Caco-2 (cell line): Measurements from ENCODE around the gene CTNNB1. TPM values are rescaled to one million over a fixed set of nuclear protein-coding genes. Genes with fewer than 3 reads are reported as not detected.

Experiments used
- BruUV-seq: library from RNA; stranded (reverse); fragments of 400-500 nt; replicated peaks from 2 replicates; lab custom pipeline; 2021; lab: Mats Ljungman, UMichigan
- CTCF ChIA-PET: fragments of 300-600 bp; sonication (Branson Sonifier 250); formaldehyde crosslinking; loops from one replicate; lab custom pipeline; 2022; ENCODE audit warnings: antibody characterized with exemption; lab: Charles Lee
- POLR2A ChIA-PET: fragments of 300-600 bp; sonication (Branson Sonifier 250); formaldehyde crosslinking; loops from one replicate; lab custom pipeline; 2022; ENCODE audit warnings: antibody characterized with exemption; lab: Charles Lee
- DNase-seq, 2 experiments: peaks; one replicate each; pipeline versions ENCODE4 v3.0.0 to v3.0.0-alpha.2; 2020 to 2022
- H3K27me3 ChIP-seq: replicated peaks from 2 replicates; pipeline ENCODE4 v1.6.0; 2011; ENCODE audit warnings: low read length; ENCODE audit not compliant: control insufficient read depth, insufficient read depth
- H3K36me3 ChIP-seq: 2 replicates; pipeline ENCODE4 v1.5.1; 2011; ENCODE audit warnings: low read length; ENCODE audit not compliant: control insufficient read depth, insufficient read depth
- H3K4me1 ChIP-seq: fragments of 250-450 bp; sonication (Bioruptor Pico); 2 replicates; pipeline ENCODE4 v1.5.1; 2020; ENCODE audit warnings: mild to moderate bottlenecking
- H3K4me3 ChIP-seq: 2 replicates; pipeline ENCODE4 v1.5.1; 2011; ENCODE audit warnings: low read depth, mild to moderate bottlenecking, control low read depth, low read length
- H3K9me3 ChIP-seq: fragments of 250-450 bp; sonication (Bioruptor Pico); 2 replicates; pipeline ENCODE4 v1.5.1; 2020; ENCODE audit warnings: mild to moderate bottlenecking, moderate library complexity
- H3K27ac Mint-ChIP-seq: one replicate; pipeline ENCODE4 v1.8.0; 2022; ENCODE audit warnings: mixed read lengths; ENCODE audit not compliant: unreplicated experiment
- H3K27me3 Mint-ChIP-seq: one replicate; pipeline ENCODE4 v1.8.0; 2022; ENCODE audit warnings: mixed read lengths; ENCODE audit not compliant: insufficient read depth, unreplicated experiment
- H3K36me3 Mint-ChIP-seq: one replicate; pipeline ENCODE4 v1.8.0; 2022; ENCODE audit warnings: mild to moderate bottlenecking, mixed read lengths; ENCODE audit not compliant: insufficient read depth, unreplicated experiment
- H3K4me1 Mint-ChIP-seq: one replicate; pipeline ENCODE4 v1.8.0; 2022; ENCODE audit warnings: low read depth, mixed read lengths; ENCODE audit not compliant: unreplicated experiment
- H3K4me3 Mint-ChIP-seq: one replicate; pipeline ENCODE4 v1.8.0; 2022; ENCODE audit warnings: mild to moderate bottlenecking, moderate library complexity, mixed read lengths; ENCODE audit not compliant: unreplicated experiment
- H3K9me3 Mint-ChIP-seq: one replicate; pipeline ENCODE4 v1.8.0; 2022; ENCODE audit warnings: mixed read lengths; ENCODE audit not compliant: unreplicated experiment
- intact Hi-C: fragments of 100-400 bp; cut with micrococcal nuclease; formaldehyde crosslinking; loops from one replicate; pipeline ENCODE4 v1.10.0; 2022; ENCODE audit not compliant: unreplicated experiment
- total RNA-seq: library from RNA; stranded (reverse); gene quantifications from 2 replicates; pipeline ENCODE4 v1.2.3, GENCODE V29; 2022
- TF ChIP-seq, protein P1 (sequence below), 2 experiments: fragments of 200-600 bp in 1 of 2; IDR thresholded peaks; 1 replicate in 1 of 2; 2 replicates in 1 of 2; pipeline versions ENCODE4 v1.5.1 to v1.8.0; 2011 to 2022; ENCODE audit warnings: antibody characterized with exemption in 1 of 2, control low read depth in 1 of 2, inconsistent platforms in 1 of 2, low read depth in 1 of 2, low read length in 1 of 2, mild to moderate bottlenecking in 1 of 2, moderate library complexity in 1 of 2; ENCODE audit not compliant: insufficient read depth in 1 of 2, severe bottlenecking in 1 of 2, unreplicated experiment in 1 of 2

Gene CTNNB1
- total RNA-seq, 1 experiment from 2014 or later = 206 TPM

DNA sequence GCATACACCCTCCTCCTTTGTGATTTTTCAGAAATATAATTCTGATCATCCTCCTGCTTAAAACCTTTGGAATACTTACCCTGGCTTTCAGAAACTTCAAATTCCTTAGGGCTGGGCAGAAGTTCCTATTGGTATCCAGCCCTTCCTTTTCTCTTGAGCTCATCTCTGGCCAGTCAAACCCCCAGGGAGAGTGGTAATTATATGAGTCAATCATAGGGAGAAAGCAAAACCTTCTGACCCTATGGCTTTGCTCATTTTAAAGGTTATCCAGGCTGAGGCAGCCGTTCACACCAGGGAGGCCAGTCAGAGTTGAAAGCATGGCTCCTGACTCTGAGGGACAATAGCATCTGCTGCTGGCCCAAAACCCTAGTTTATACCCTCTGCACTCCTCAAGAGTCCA, 23.9 kb upstream of the CTNNB1 start:
- intact Hi-C loops = no loop called here
- ChIA-PET CTCF (no interaction called here), POLR2A (interaction anchor here (2.6 kb wide), 1 partner anchor 23 kb away, joined by 13 read pairs; the partner anchor contains the start of gene CTNNB1)
- no TSS peak for BruUV-seq
- H3K4me1 ChIP-seq = peaks cover 43% of the 10 kb centered on the region
- no peaks in the 10 kb centered on the region for H3K36me3 ChIP-seq
- no peaks in the 10 kb centered on the region for H3K27me3 Mint-ChIP-seq
- peaks cover 42% of the 10 kb centered on the region for H3K4me1 Mint-ChIP-seq
- H3K9me3 ChIP-seq = no peaks in the 10 kb centered on the region
- no peak overlapping the region for H3K4me3 Mint-ChIP-seq
- no peak overlapping the region for H3K27ac Mint-ChIP-seq
- TF ChIP-seq, protein P1, sequence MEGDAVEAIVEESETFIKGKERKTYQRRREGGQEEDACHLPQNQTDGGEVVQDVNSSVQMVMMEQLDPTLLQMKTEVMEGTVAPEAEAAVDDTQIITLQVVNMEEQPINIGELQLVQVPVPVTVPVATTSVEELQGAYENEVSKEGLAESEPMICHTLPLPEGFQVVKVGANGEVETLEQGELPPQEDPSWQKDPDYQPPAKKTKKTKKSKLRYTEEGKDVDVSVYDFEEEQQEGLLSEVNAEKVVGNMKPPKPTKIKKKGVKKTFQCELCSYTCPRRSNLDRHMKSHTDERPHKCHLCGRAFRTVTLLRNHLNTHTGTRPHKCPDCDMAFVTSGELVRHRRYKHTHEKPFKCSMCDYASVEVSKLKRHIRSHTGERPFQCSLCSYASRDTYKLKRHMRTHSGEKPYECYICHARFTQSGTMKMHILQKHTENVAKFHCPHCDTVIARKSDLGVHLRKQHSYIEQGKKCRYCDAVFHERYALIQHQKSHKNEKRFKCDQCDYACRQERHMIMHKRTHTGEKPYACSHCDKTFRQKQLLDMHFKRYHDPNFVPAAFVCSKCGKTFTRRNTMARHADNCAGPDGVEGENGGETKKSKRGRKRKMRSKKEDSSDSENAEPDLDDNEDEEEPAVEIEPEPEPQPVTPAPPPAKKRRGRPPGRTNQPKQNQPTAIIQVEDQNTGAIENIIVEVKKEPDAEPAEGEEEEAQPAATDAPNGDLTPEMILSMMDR (IDR thresholded peaks at IDR 0.05; ENCODE audit: insufficient read depth in 1 of 2, low read depth in 1 of 2, low read length in 1 of 2, severe bottlenecking in 1 of 2, unreplicated experiment in 1 of 2) = no peak
- H3K4me3 ChIP-seq = no peak overlapping the region
- no peak for DNase-seq
- H3K9me3 Mint-ChIP-seq = no peaks in the 10 kb centered on the region
- H3K27me3 ChIP-seq = no peaks in the 10 kb centered on the region
- peaks cover 13% of the 10 kb centered on the region for H3K36me3 Mint-ChIP-seq

DNA sequence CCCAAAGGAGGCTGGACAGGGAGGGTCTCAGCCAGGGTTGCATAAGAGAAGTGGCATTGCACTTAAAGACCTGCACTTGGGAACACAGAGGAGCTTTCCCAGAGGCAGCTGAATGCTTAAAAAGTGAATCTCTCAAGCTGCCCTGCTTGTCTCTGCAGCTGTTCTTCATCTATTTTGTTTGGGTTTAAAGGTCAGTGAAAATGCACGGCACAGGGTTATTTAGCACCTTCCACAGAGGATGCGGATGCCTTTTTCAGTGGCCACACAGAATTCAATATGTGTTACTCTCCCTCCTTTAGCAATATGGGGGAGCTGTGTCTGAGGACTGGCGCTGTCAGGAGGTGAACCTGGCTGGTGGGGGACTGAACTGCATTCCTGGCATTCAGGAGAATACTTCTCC, 22.7 kb upstream of the CTNNB1 start:
- H3K27me3 ChIP-seq = no peaks in the 10 kb centered on the region
- peak overlapping the region; percentile 55 for H3K27ac Mint-ChIP-seq
- TF ChIP-seq, protein P1 (IDR thresholded peaks at IDR 0.05; ENCODE audit: insufficient read depth in 1 of 2, low read depth in 1 of 2, low read length in 1 of 2, severe bottlenecking in 1 of 2, unreplicated experiment in 1 of 2) = no peak
- peak; percentile 29 to 49 for DNase-seq
- H3K4me3 Mint-ChIP-seq = peak overlapping the region; percentile 50
- intact Hi-C loops = no loop called here
- no peak overlapping the region for H3K4me3 ChIP-seq
- ChIA-PET CTCF (no interaction called here), POLR2A (interaction anchor here (0.6 to 2.6 kb wide), 2 partner anchors 22 to 471 kb away, joined by 6 to 13 read pairs; partner anchors contain the start of gene CTNNB1)
- H3K4me1 Mint-ChIP-seq = peaks cover 46% of the 10 kb centered on the region
- no TSS peak for BruUV-seq
- peaks cover 56% of the 10 kb centered on the region for H3K4me1 ChIP-seq
- H3K9me3 ChIP-seq = no peaks in the 10 kb centered on the region
- no peaks in the 10 kb centered on the region for H3K27me3 Mint-ChIP-seq
- no peaks in the 10 kb centered on the region for H3K36me3 ChIP-seq
- no peaks in the 10 kb centered on the region for H3K9me3 Mint-ChIP-seq
- peaks cover 13% of the 10 kb centered on the region for H3K36me3 Mint-ChIP-seq

DNA sequence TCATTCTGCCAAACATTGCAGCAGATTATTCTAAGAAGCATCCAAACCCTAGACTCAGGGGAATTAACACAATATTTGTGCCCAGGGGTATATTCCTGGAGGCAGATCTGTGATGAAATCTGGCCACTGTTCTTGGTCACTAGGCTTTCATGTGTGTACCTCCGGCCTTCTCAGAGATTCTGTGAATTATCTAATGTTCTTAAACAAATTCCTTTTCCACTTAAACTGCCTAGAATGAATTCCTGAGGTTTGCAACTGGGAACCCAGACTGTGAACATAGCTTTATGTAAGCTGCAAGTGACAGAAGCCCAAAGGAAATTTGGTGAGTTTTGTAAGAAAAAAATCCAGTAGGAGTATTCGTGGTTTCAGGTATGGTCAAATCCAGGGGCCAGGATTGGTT, 20.7 kb upstream of the CTNNB1 start:
- no peaks in the 10 kb centered on the region for H3K27me3 Mint-ChIP-seq
- no peaks in the 10 kb centered on the region for H3K9me3 Mint-ChIP-seq
- no TSS peak for BruUV-seq
- Histone ChIP-seq H3K4me3 (no peak overlapping the region), H3K4me1 (peaks cover 68% of the 10 kb centered on the region), H3K36me3 (no peaks in the 10 kb centered on the region), H3K9me3 (no peaks in the 10 kb centered on the region), H3K27me3 (no peaks in the 10 kb centered on the region)
- ChIA-PET POLR2A (no interaction called here), CTCF (no interaction called here)
- no peak for DNase-seq
- H3K4me1 Mint-ChIP-seq = peaks cover 36% of the 10 kb centered on the region
- intact Hi-C loops = no loop called here
- H3K27ac Mint-ChIP-seq = no peak overlapping the region
- no peak overlapping the region for H3K4me3 Mint-ChIP-seq
- peaks cover 13% of the 10 kb centered on the region for H3K36me3 Mint-ChIP-seq
- TF ChIP-seq, protein P1 (IDR thresholded peaks at IDR 0.05; ENCODE audit: insufficient read depth in 1 of 2, low read depth in 1 of 2, low read length in 1 of 2, severe bottlenecking in 1 of 2, unreplicated experiment in 1 of 2) = no peak
